Stimulated activated CD8-positive, alpha-beta memory T cell treated with anti-CD3 and anti-CD28 coated beads, Interleukin-7, amount 100 ng/mL, for 24 hours (primary cell): ENCODE data around the gene SLFN11.
A peak's percentile ranks its signal among the peaks of the same experiment; 100 is the strongest.
"Not testable (repeated sequence)": the region's sequence is repeated elsewhere in the genome, so short reads cannot be mapped to it uniquely, and the experiment has no call there.

Experiments
- DNase-seq: peaks from one replicate; pipeline ENCODE4 v3.0.0-alpha.2; 2020; ENCODE audit warnings: low read depth

The SLFN11 gene

GRCh38 chr17:35373534-35373983 lies at the start of gene SLFN11:
TSS of gene SLFN11 (minus strand) at chr17:35373621. CDS start at chr17:35363807, 9,814 bp downstream.
- DNase-seq = peak; percentile 82

- DNase-seq = not testable (repeated sequence)
Measured at GRCh38 chr17:35421069-35421468, 47.6 kb upstream of the SLFN11 start.

GRCh38 chr17:35416659-35417058 lies 43.2 kb upstream of the SLFN11 start:
- DNase-seq = no peak

- not testable (repeated sequence) for DNase-seq
Measured at GRCh38 chr17:35414707-35415106, 41.3 kb upstream of the SLFN11 start.

- DNase-seq = no peak
Measured at GRCh38 chr17:35414247-35414646, 40.8 kb upstream of the SLFN11 start.

- DNase-seq = no peak
Measured at GRCh38 chr17:35407531-35407930, 34.1 kb upstream of the SLFN11 start.

GRCh38 chr17:35406568-35406967 lies 33.1 kb upstream of the SLFN11 start:
- DNase-seq = no peak

- no peak for DNase-seq
Measured at GRCh38 chr17:35404360-35404759, 30.9 kb upstream of the SLFN11 start.

- DNase-seq = not testable (repeated sequence)
Measured at GRCh38 chr17:35393783-35394182, 20.4 kb upstream of the SLFN11 start.

- no peak for DNase-seq
Measured at GRCh38 chr17:35390663-35391062, 17.2 kb upstream of the SLFN11 start.

GRCh38 chr17:35390156-35390555 lies 16.7 kb upstream of the SLFN11 start:
- DNase-seq = no peak

- DNase-seq = no peak
Measured at GRCh38 chr17:35387496-35387895, 14.1 kb upstream of the SLFN11 start.

- no peak for DNase-seq
Measured at GRCh38 chr17:35377706-35378105, 4.3 kb upstream of the SLFN11 start.

- no peak for DNase-seq
Measured at GRCh38 chr17:35377068-35377467, 3.6 kb upstream of the SLFN11 start.

- DNase-seq = no peak
Measured at GRCh38 chr17:35376245-35376644, 2.8 kb upstream of the SLFN11 start.

- no peak for DNase-seq
Measured at GRCh38 chr17:35374766-35375344, 1.4 kb upstream of the SLFN11 start.

- DNase-seq = no peak
Measured at GRCh38 chr17:35373984-35374765, 754 bp upstream of the SLFN11 start.

- DNase-seq = no peak
Measured at GRCh38 chr17:35372846-35373533, 431 bp downstream of the SLFN11 start.

- no peak for DNase-seq
Measured at GRCh38 chr17:35371934-35372333, 1.5 kb downstream of the SLFN11 start.

- DNase-seq = no peak
Measured at GRCh38 chr17:35368081-35368830, 5.2 kb downstream of the SLFN11 start.

GRCh38 chr17:35361027-35361426 lies 12.4 kb downstream of the SLFN11 start:
- no peak for DNase-seq

GRCh38 chr17:35359398-35359797 lies 14.0 kb downstream of the SLFN11 start:
- DNase-seq = no peak
